Colonic mucosa (tissue), 4 donors: ENCODE results near the gene BCL6. TPM values are rescaled to one million over a fixed set of nuclear protein-coding genes. Genes with fewer than 3 reads are reported as not detected.

Experiments used
- DNase-seq: peaks from one replicate; pipeline ENCODE4 v3.0.0-alpha.2; 2020
- H3K27ac ChIP-seq: fragments of 200-600 bp; one replicate; pipeline ENCODE4 v1.8.0; 2021
- H3K27me3 ChIP-seq: fragments of 200-600 bp; one replicate; pipeline ENCODE4 v1.8.0; 2021
- H3K36me3 ChIP-seq: fragments of 200-600 bp; one replicate; pipeline ENCODE4 v1.8.0; 2021
- H3K4me1 ChIP-seq: fragments of 200-600 bp; one replicate; pipeline ENCODE4 v1.8.0; 2021; ENCODE audit warnings: mild to moderate bottlenecking
- H3K4me3 ChIP-seq: fragments of 200-600 bp; one replicate; pipeline ENCODE4 v1.8.0; 2021
- H3K9ac ChIP-seq, 2 donors: one replicate each; pipeline ENCODE4 v1.7.0; 2013; ENCODE audit warnings: control low read depth in 2 of 2, low read depth in 2 of 2, low read length in 2 of 2
- H3K9me3 ChIP-seq: fragments of 200-600 bp; one replicate; pipeline ENCODE4 v1.8.0; 2021
- CTCF ChIP-seq: fragments of 200-600 bp; IDR thresholded peaks from one replicate; pipeline ENCODE4 v1.8.0; 2022; ENCODE audit warnings: antibody characterized with exemption, mild to moderate bottlenecking
- intact Hi-C: fragments of 100-400 bp; cut with DNase I; formaldehyde crosslinking; loops from one replicate; pipeline ENCODE4 v1.14.1; 2022
- total RNA-seq, 2 donors: library from RNA; stranded (reverse); fragmentation: NEBNext Ultra II Directional in 1 of 2; extraction: Animal tissue kit (Norgen Biotek cat#: 25700) in 1 of 2; gene quantifications; one replicate each; pipeline ENCODE4 v1.2.1, GENCODE V29; 2021
- donor health status: healthy.
- donor health status: DM: no; HTN: no; CAD: no.
- donor health status: DM: no; HTN: no; CAD: no.

BCL6 gene
- total RNA-seq, 2 donors from 2014 or later = 8.8 to 30.2 TPM

GRCh38 chr3:187721055-187721454 is 24.2 kb downstream of the BCL6 start:
- no peaks in the 10 kb centered on the region for H3K36me3 ChIP-seq
- H3K27ac ChIP-seq = no peak overlapping the region
- no peak for DNase-seq
- H3K4me1 ChIP-seq = no peaks in the 10 kb centered on the region
- H3K9me3 ChIP-seq = no peaks in the 10 kb centered on the region
- H3K4me3 ChIP-seq = no peak overlapping the region
- TF ChIP-seq CTCF = no peak
- intact Hi-C loops = no loop called here
- no peaks in the 10 kb centered on the region for H3K27me3 ChIP-seq
- H3K9ac ChIP-seq = no peak overlapping the region

DNA sequence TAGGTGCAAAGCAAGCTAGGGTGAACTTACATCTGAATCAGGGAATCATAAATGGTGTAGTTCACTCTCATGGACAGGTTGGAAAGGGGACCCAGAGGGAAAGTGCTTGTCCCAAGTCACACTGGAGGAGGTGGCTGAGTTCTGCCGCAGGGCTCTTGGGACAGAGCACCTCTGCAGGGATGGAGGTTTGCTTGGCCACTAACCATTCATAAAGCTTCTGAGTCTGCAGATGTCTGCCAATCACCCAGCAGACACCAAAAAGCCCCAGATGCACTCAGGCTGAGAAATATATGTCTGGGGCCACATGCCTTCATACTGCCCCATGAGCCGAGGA is 25.0 kb downstream of the BCL6 start:
- no peaks in the 10 kb centered on the region for H3K4me1 ChIP-seq
- no peak for TF ChIP-seq CTCF
- H3K9ac ChIP-seq = no peak overlapping the region
- no peak overlapping the region for H3K4me3 ChIP-seq
- intact Hi-C loops = no loop called here
- no peak overlapping the region for H3K27ac ChIP-seq
- H3K36me3 ChIP-seq = no peaks in the 10 kb centered on the region
- DNase-seq = no peak
- no peaks in the 10 kb centered on the region for H3K27me3 ChIP-seq
- H3K9me3 ChIP-seq = no peaks in the 10 kb centered on the region

- H3K36me3 ChIP-seq = no peaks in the 10 kb centered on the region
- intact Hi-C loops = loop anchor here (10.0 kb wide), 1 partner anchor 405 kb away; no protein-coding TSS in a partner anchor
- no peak overlapping the region for H3K27ac ChIP-seq
- no peak overlapping the region for H3K4me3 ChIP-seq
- DNase-seq = no peak
- no peak for TF ChIP-seq CTCF
- no peak overlapping the region for H3K9ac ChIP-seq
- H3K27me3 ChIP-seq = no peaks in the 10 kb centered on the region
- H3K4me1 ChIP-seq = no peaks in the 10 kb centered on the region
- no peaks in the 10 kb centered on the region for H3K9me3 ChIP-seq
Observed at GRCh38 chr3:187719628-187720336, 25.5 kb downstream of the BCL6 start.

- intact Hi-C loops = loop anchor here (10.0 kb wide), 1 partner anchor 404 kb away; no protein-coding TSS in a partner anchor
Observed at GRCh38 chr3:187718802-187719201, 26.5 kb downstream of the BCL6 start.

DNA sequence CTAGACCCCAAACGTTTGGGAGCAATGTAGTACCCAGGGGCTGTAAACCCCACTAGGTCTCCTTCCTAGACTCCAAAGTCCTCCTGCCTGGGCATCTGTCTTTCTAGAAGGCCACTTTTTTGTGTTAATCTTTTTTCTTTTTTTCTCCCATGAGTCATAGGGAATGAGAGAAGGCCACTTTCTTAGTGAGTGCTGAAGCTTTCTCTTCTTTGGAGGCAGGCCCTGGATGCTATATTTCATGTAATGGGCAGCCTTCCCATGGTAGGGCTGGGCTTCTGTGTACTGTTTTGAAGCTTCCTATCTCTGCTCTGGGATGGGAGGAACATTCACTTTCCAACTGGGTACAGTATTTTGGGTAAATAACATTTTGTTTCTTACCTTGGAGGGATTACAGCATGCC is 27.7 kb downstream of the BCL6 start:
- H3K9me3 ChIP-seq = no peaks in the 10 kb centered on the region
- H3K27me3 ChIP-seq = no peaks in the 10 kb centered on the region
- H3K4me1 ChIP-seq = no peaks in the 10 kb centered on the region
- DNase-seq = no peak
- TF ChIP-seq CTCF = no peak
- no peak overlapping the region for H3K9ac ChIP-seq
- H3K36me3 ChIP-seq = no peaks in the 10 kb centered on the region
- no peak overlapping the region for H3K4me3 ChIP-seq
- intact Hi-C loops = loop anchor here (10.0 kb wide), 1 partner anchor 403 kb away; no protein-coding TSS in a partner anchor
- H3K27ac ChIP-seq = no peak overlapping the region

More at GRCh38 chr3:187718802-187719201, 26.5 kb downstream of the BCL6 start:
- no peaks in the 10 kb centered on the region for H3K36me3 ChIP-seq
- DNase-seq = no peak
- H3K9me3 ChIP-seq = no peaks in the 10 kb centered on the region
- TF ChIP-seq CTCF = no peak
- no peaks in the 10 kb centered on the region for H3K27me3 ChIP-seq
- H3K9ac ChIP-seq = no peak overlapping the region
- H3K27ac ChIP-seq = no peak overlapping the region
- H3K4me3 ChIP-seq = no peak overlapping the region
- no peaks in the 10 kb centered on the region for H3K4me1 ChIP-seq
